ENCODE data around the gene MEIS1. TPM values are rescaled to one million over a fixed set of nuclear protein-coding genes. Genes with fewer than 3 reads are reported as not detected.

Gene MEIS1
- total RNA-seq, 1 experiment from 2014 or later, result 0.66 TPM

- H3K56ac ChIP-seq (ENCODE audit: insufficient read length, low read depth, low read length), result no peak overlapping the region
These were observed 72.8 kb downstream of the MEIS1 start for GRCh38 chr2:66507673-66508201.

More at GRCh38 chr2:66507673-66508201, 72.8 kb downstream of the MEIS1 start:
- no peak overlapping the region for H2BK5ac ChIP-seq (ENCODE audit: insufficient read length, low read length)
- no peaks in the 10 kb centered on the region for H3K79me2 ChIP-seq (ENCODE audit: insufficient read depth, low read length)
- H3K79me1 ChIP-seq (ENCODE audit: insufficient read depth, low read depth, low read length, poor library complexity, severe bottlenecking), result no peaks in the 10 kb centered on the region
- no peaks in the 10 kb centered on the region for H4K20me1 ChIP-seq (ENCODE audit: control insufficient read depth, insufficient read depth, insufficient read length)
- Mint-ChIP-seq H3K27me3 (ENCODE audit: low read depth) (peaks cover 10% of the 10 kb centered on the region), H3K9me3 (no peaks in the 10 kb centered on the region), H3K4me1 (peaks cover 43 to 48% of the 10 kb centered on the region in 2 experiments), H3K36me3 (ENCODE audit: insufficient read depth in 1 of 3, low read depth in 3 of 3) (no peaks in the 10 kb centered on the region), H3K4me3 (peak overlapping the region; percentile 17 to 33; a peak in 3 of 5 replicates), H3K27ac (peak overlapping the region; percentile 21 to 40 (median 37); a peak in 2 of 7 replicates)
- H3K9me3 ChIP-seq (ENCODE audit: control insufficient read depth, low read depth, low read length), result no peaks in the 10 kb centered on the region
- H3K9ac ChIP-seq (ENCODE audit: extremely low read depth, insufficient read length, low read length), result no peak overlapping the region
- no peaks in the 10 kb centered on the region; the same call in 1 of the 2 replicates for H3K27me3 ChIP-seq (ENCODE audit: insufficient read depth, low read length)
- H3K18ac ChIP-seq (ENCODE audit: insufficient read length, low read depth, low read length), result no peak overlapping the region
- no CpG with 5 or more reads among the region's 13 CpGs for WGBS (ENCODE audit: extremely low coverage, insufficient read length, low lambda C conversion rate)
- DNase-seq, result peak; percentile 78
- no peak overlapping the region for H2AFZ ChIP-seq (ENCODE audit: low read length)
- H3K23me2 ChIP-seq (ENCODE audit: insufficient read length, low read depth, low read length, poor library complexity, severe bottlenecking), result no peaks in the 10 kb centered on the region
- no peak overlapping the region for H4K8ac ChIP-seq (replicated peaks; ENCODE audit: insufficient read length, low read depth, low read length)
- H2BK15ac ChIP-seq (ENCODE audit: low read depth, low read length), result no peak overlapping the region
- H3K4ac ChIP-seq (ENCODE audit: low read depth, low read length), result no peak overlapping the region
- peaks cover 18% of the 10 kb centered on the region for H3K4me1 ChIP-seq (ENCODE audit: insufficient read depth, low read length)
- TF ChIP-seq CTCF (conservative IDR thresholded peaks at IDR 0.05), result no peak
- no peak overlapping the region for H2BK12ac ChIP-seq (ENCODE audit: insufficient read length, low read depth, low read length)
- no peak overlapping the region for H2BK120ac ChIP-seq (ENCODE audit: low read depth, low read length, poor library complexity, severe bottlenecking)
- H3K27ac ChIP-seq (ENCODE audit: insufficient read length, low read depth, low read length), result no peak overlapping the region
- no peak overlapping the region for H2AK5ac ChIP-seq (ENCODE audit: insufficient read length, low read length)
- no peak overlapping the region for H3K14ac ChIP-seq (ENCODE audit: insufficient read depth, low read length)
- no peak overlapping the region for H3T11ph ChIP-seq (ENCODE audit: low read length)
- no peak overlapping the region for H4K91ac ChIP-seq (ENCODE audit: insufficient read length, low read depth, low read length)
- H2BK20ac ChIP-seq (ENCODE audit: low read depth, low read length, poor library complexity, severe bottlenecking), result no peak overlapping the region
- peak overlapping the region; percentile 30 for H3K4me2 ChIP-seq (ENCODE audit: insufficient read depth, insufficient read length, low read length)
- no peak overlapping the region for H4K5ac ChIP-seq (ENCODE audit: insufficient read length, low read depth, low read length)
- H3K23ac ChIP-seq (ENCODE audit: insufficient read length, low read depth, low read length), result no peak overlapping the region

Data from H9 (cell line).